Right lobe of liver (tissue), 6 donors: ENCODE results near the gene TYW1. TPM values are rescaled to one million over a fixed set of nuclear protein-coding genes. Genes with fewer than 3 reads are reported as not detected.
"Not testable (repeated sequence)": the region's sequence is repeated elsewhere in the genome, so short reads cannot be mapped to it uniquely, and the experiment has no call there.

Experiments used
- ATAC-seq, 4 donors: fragments of 200-7000 bp; cut with Tn5 transposase; one replicate each; pipeline ENCODE4 v1.9.1; 2020; ENCODE audit warnings: mild to moderate bottlenecking in 4 of 4, moderate library complexity in 4 of 4
- DNase-seq, 3 donors: peaks; one replicate each; pipeline ENCODE4 v3.0.0-alpha.2; 2020
- H3K27ac ChIP-seq, 3 donors: fragments of 200-600 bp; one replicate each; pipeline ENCODE4 v1.8.0; 2022
- H3K27me3 ChIP-seq, 2 donors: fragments of 200-600 bp; one replicate each; pipeline ENCODE4 v1.8.0; 2022
- H3K36me3 ChIP-seq, 4 donors: fragments of 200-600 bp; sonication (generic) in 1 of 4; one replicate each; pipeline versions ENCODE4 v1.5.1 to v1.8.0; 2017 to 2022; ENCODE audit warnings: control low read depth in 1 of 4
- H3K4me1 ChIP-seq, 4 donors: fragments of 200-600 bp; sonication (generic) in 1 of 4; one replicate each; pipeline versions ENCODE4 v1.5.1 to v1.8.0; 2017 to 2022; ENCODE audit warnings: control low read depth in 1 of 4
- H3K4me3 ChIP-seq, 3 donors: fragments of 200-600 bp; one replicate each; pipeline ENCODE4 v1.8.0; 2022
- H3K9me3 ChIP-seq, 4 donors: fragments of 200-600 bp; sonication (generic) in 1 of 4; one replicate each; pipeline versions ENCODE4 v1.5.1 to v1.8.0; 2017 to 2022; ENCODE audit warnings: control low read depth in 1 of 4
- CTCF ChIP-seq, 4 donors: fragments of 200-600 bp in 3 of 4; fragments of 450-650 bp in 1 of 4; IDR thresholded peaks; one replicate each; pipeline versions ENCODE4 v1.5.1 to v1.8.0; 2016 to 2022; ENCODE audit warnings: antibody characterized with exemption in 4 of 4, mild to moderate bottlenecking in 2 of 4
- POLR2A ChIP-seq: fragments of 450-650 bp; IDR thresholded peaks from one replicate; pipeline ENCODE4 v1.6.1; 2017; ENCODE audit warnings: antibody characterized with exemption, mild to moderate bottlenecking
- WGBS: methylation state at CpG from one replicate; pipeline ENCODE4 v1.1.6; 2018; ENCODE audit warnings: low coverage, low lambda C conversion rate; ENCODE audit not compliant: insufficient coverage; ENCODE audit errors: missing lambda C conversion rate; 5-methylcytosine and 5-hydroxymethylcytosine counted together
- intact Hi-C, 2 donors: fragments of 100-400 bp; cut with DNase I; formaldehyde crosslinking; loops; one replicate each; pipeline versions ENCODE4 v1.11.2 to v1.14.1; 2022
- total RNA-seq, 6 experiments: library from RNA; depleted of rRNA in 2 of 6; stranded (reverse); fragments of >200 nt in 2 of 6; fragmentation: NEBNext Ultra II Directional in 3 of 6; extraction: Animal tissue kit (Norgen Biotek cat#: 25700) in 3 of 6; gene quantifications; one replicate each; pipeline versions ENCODE4 v1.1.0 to v1.2.4, GENCODE V29; 2016 to 2023
- donor health status: DM: no; HTN: yes; CAD: no.
- donor health status: DM: no; HTN: no; CAD: no.
- donor health status: DM: no; HTN: no; CAD: no.
- donor health status: DM: no; HTN: yes; CAD: no.
- donor health status: DM: no; HTN: yes; CAD: no.

The TYW1 gene
- total RNA-seq, 6 experiments from 2014 or later, result 9.6 to 15.2 (median 10.2) TPM

GRCh38 chr7:67021260-67021659, 24.6 kb downstream of the TYW1 start:
- Histone ChIP-seq H3K36me3 (peaks cover 2 to 37% (median 9%) of the 10 kb centered on the region in 4 donors), H3K4me1 (no peaks in the 10 kb centered on the region), H3K27ac (no peak overlapping the region), H3K27me3 (no peaks in the 10 kb centered on the region), H3K4me3 (no peak overlapping the region), H3K9me3 (no peaks in the 10 kb centered on the region)
- WGBS, result 83% methylated on average over 6 of the region's 7 CpGs
- ATAC-seq (peak in 1 of 4 donors; percentile 24), DNase-seq (no peak)
- TF ChIP-seq POLR2A (no peak), CTCF (IDR thresholded peaks at IDR 0.05) (no peak)
- intact Hi-C loops, result no loop called here

DNA sequence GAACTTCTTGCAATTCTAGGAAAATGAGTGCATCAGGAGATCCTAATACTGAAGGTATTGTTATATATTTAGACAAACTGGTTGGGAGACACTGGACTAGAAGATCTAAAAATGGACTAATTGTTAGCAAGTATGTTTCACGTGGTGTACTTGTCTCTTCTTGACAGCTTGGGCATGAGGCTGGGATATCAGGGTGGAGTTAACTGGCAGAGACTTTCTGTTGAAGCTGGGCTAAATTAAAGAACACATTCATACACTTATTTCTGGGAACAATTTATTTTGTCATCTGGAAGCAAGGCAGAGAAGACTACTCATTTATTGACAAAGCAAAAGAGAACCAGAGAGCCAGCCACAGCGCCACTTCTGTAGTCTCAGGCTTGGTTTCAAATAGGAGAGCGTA, 25.9 kb downstream of the TYW1 start:
- intact Hi-C loops, result no loop called here
- no peaks in the 10 kb centered on the region for H3K4me1 ChIP-seq
- no peak for TF ChIP-seq POLR2A
- no peak for TF ChIP-seq CTCF (IDR thresholded peaks at IDR 0.05)
- DNase-seq (no peak), ATAC-seq (no peak)
- 64% methylated on average over 1 of the region's 3 CpGs for WGBS
- H3K27ac ChIP-seq, result no peak overlapping the region
- H3K9me3 ChIP-seq, result no peaks in the 10 kb centered on the region
- no peak overlapping the region for H3K4me3 ChIP-seq
- peaks cover 2 to 37% (median 9%) of the 10 kb centered on the region in 4 donors for H3K36me3 ChIP-seq
- H3K27me3 ChIP-seq, result no peaks in the 10 kb centered on the region

- peaks cover 0 to 20% (median 2%) of the 10 kb centered on the region in 4 donors for H3K36me3 ChIP-seq
- H3K4me1 ChIP-seq, DNase-seq, intact Hi-C loops, H3K27ac ChIP-seq, H3K27me3 ChIP-seq, H3K9me3 ChIP-seq, ATAC-seq, H3K4me3 ChIP-seq: not testable (repeated sequence)
- 89% methylated on average over 1 of the region's 1 CpG for WGBS
Measured at GRCh38 chr7:67025459-67025858, 28.8 kb downstream of the TYW1 start.

DNA sequence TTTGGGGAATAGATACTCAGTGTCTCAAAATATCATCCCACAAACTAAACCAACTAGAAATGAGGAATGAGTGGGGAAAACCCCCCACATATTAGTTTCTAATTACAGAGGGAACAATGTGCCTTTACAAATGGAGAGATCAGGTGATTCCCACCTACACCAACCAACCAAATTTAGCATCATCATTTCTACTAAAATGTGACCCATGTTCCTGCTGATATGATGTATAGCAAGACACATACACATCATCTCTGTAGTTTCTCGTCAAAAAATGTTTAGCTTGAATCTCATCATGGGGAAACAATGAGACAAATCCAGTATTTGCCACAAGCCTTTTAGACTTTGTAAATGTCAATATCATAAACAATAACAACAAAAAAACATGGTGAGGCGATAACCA, 35.1 kb downstream of the TYW1 start:
- H3K4me3 ChIP-seq, ATAC-seq, H3K27ac ChIP-seq, H3K27me3 ChIP-seq, intact Hi-C loops, DNase-seq, H3K36me3 ChIP-seq, H3K9me3 ChIP-seq, H3K4me1 ChIP-seq: not testable (repeated sequence)
- 85% methylated on average over 1 of the region's 2 CpGs for WGBS

GRCh38 chr7:67033251-67033650, 36.6 kb downstream of the TYW1 start:
- Histone ChIP-seq H3K36me3 (peaks cover 0 to 5% (median 0%) of the 10 kb centered on the region in 4 donors), H3K27ac (no peak overlapping the region), H3K9me3 (no peaks in the 10 kb centered on the region), H3K4me3 (no peak overlapping the region), H3K27me3 (no peaks in the 10 kb centered on the region), H3K4me1 (no peaks in the 10 kb centered on the region)
- DNase-seq (no peak), ATAC-seq (no peak)
- TF ChIP-seq CTCF (IDR thresholded peaks at IDR 0.05), result no peak
- no peak for TF ChIP-seq POLR2A
- intact Hi-C loops, result no loop called here
- no CpG with 5 or more reads among the region's 5 CpGs for WGBS

- H3K9me3 ChIP-seq, intact Hi-C loops, H3K27ac ChIP-seq, DNase-seq, H3K27me3 ChIP-seq, H3K4me3 ChIP-seq, H3K36me3 ChIP-seq, H3K4me1 ChIP-seq: not testable (repeated sequence)
- peak in 2 of 4 donors; percentile 27 to 72 for ATAC-seq
- WGBS, result 95% methylated on average over 6 of the region's 10 CpGs
Measured at GRCh38 chr7:67036432-67037395, 40.1 kb downstream of the TYW1 start.
